Stimulated activated CD4-positive, alpha-beta T cell treated with anti-CD3 and anti-CD28 coated beads, Interleukin-12 subunit alpha, Interleukin-12 subunit beta, amount 100 ng/mL, for 24 hours (primary cell): ENCODE data around the gene LSR.
"Not testable (repeated sequence)": the region's sequence is repeated elsewhere in the genome, so short reads cannot be mapped to it uniquely, and the experiment has no call there.

Source experiments
- DNase-seq, 2 experiments: peaks; one replicate each; pipeline ENCODE4 v3.0.0-alpha.2; 2020; ENCODE audit warnings: low read depth in 2 of 2

The LSR gene

GRCh38 chr19:35267353-35267817 lies 18.6 kb downstream of the LSR start:
- peak; percentile 17 to 33 for DNase-seq

DNA sequence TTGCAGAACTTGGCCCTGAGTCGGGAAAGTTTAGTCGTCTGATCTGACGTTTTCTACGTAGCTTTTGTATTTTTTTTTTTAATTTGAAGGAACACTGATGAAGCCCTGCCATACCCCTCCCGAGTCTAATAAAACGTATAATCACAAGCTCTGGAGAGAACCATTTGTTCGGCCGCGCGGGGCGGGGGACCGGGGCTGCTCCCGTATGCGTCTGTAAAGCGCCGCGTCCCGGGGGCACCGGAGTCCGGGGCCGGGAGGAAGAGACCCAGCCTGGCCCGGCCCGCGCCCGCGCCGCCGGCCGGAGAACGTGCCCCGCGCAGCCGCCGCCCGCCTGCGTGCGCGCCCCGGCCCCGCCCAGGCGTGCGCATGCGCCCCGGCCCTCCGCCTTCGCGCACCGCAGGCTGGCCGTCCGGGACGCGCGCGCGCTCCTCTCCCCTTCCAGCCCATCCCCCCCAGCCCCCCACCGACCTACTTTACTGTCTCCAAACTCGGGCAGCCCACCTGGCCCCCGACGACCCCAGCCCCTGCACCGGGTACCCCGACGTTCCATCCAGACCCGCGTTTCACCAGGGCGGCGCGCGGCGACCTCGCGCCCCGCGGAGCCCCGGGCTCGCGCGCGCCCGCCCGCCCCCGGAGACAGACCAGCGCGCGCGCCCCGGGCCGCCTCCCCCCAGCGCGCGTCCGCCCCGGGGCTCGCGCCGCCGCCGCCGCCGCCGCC lies 19.2 kb downstream of the LSR start:
- peak; percentile 42 to 50 for DNase-seq

DNA sequence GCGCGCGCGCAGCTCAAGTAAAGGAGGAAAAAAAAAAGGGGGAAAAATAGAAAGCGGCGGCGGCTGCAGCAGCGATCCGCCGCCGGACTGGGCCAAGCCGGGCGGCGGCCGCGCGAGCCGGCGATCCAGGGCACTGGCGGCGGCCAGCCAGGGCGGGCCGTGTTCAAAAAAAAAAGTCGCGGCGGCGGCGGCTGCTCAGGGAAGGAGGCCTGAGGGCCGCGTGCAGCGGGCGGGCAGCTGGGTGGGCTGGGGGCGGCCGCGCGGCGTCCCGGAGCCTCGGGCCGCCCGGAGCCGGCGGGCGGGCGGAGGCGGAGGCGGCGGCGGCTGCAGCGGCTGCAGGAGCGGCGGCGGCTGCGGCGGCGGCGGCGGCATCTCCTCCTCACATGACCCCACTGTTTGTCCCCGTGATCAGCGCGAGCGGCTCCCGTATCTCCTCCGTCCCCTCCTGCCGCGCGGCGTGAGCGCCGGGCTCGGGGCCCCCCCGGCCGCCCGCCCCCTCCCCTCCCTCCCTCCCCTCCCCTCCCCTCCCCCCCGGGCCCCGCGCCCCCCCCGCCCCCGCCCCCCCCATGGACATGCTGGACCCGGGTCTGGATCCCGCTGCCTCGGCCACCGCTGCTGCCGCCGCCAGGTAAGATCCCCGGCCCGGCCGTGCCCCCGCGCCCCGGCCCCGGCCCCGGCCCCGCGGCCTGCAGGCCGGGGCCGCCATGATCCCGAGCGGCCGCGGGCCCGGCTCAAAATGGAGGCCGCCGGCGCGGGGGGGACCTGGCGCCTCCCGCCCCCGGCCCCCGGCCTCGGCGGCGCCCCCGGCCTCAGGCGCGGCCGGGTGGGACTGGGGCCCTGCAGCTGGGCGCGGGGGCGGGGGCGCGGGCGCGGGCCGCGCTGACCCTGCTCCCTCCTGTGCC lies 20.0 kb downstream of the LSR start, which contains the start of gene USF2:
USF2 (plus strand) TSS at position 427 of the 902 bp plus-strand sequence; CDS start at position 567, 140 bp downstream.
- peak; percentile 23 to 55 for DNase-seq

DNA sequence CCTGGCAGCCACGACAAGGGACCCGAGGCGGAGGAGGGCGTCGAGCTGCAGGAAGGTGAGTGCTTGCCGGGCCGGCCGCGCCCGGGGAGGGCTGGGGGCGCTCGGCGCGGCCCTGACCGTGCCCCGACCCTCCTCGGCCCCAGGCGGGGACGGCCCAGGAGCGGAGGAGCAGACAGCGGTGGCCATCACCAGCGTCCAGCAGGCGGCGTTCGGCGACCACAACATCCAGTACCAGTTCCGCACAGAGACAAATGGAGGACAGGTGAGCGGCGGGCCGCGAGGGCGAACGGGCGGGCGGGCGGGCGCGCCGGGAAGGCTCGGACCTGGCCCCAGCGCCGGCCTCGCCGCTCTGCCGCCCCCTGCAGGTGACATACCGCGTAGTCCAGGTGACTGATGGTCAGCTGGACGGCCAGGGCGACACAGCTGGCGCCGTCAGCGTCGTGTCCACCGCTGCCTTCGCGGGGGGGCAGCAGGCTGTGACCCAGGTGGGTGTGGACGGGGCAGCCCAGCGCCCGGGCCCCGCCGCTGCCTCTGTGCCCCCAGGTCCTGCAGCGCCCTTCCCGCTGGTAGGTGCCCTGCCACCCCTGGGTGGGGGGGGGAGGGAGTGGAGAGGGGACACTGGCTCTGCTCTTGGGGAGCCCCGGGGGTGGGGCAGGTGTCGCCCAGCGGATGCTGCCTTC lies 20.8 kb downstream of the LSR start:
- peak; percentile 46 to 63 for DNase-seq

GRCh38 chr19:35270381-35270811 lies 21.6 kb downstream of the LSR start:
- no peak for DNase-seq

DNA sequence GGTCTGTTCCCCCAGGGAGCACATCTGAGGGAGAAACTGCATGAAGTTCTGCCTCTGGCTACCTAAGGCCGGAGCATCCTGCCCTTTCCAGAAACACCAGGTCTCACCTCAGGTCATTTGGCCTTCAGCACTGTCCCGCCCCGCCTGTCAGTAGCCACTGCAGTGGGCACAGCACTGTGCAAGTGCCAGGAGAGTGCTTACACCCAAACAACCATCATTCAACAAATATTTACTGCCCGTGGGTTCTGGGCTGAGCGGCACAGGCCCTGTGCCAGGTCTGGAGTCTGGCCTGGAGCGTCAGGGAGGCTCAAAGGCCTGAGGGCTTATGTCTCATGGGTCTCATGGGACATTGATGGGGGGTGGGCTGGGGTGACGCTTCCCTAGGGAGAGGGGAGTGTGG lies 22.7 kb downstream of the LSR start:
- no peak for DNase-seq

- DNase-seq, result no peak
Observed at GRCh38 chr19:35272122-35272719, 23.4 kb downstream of the LSR start.

DNA sequence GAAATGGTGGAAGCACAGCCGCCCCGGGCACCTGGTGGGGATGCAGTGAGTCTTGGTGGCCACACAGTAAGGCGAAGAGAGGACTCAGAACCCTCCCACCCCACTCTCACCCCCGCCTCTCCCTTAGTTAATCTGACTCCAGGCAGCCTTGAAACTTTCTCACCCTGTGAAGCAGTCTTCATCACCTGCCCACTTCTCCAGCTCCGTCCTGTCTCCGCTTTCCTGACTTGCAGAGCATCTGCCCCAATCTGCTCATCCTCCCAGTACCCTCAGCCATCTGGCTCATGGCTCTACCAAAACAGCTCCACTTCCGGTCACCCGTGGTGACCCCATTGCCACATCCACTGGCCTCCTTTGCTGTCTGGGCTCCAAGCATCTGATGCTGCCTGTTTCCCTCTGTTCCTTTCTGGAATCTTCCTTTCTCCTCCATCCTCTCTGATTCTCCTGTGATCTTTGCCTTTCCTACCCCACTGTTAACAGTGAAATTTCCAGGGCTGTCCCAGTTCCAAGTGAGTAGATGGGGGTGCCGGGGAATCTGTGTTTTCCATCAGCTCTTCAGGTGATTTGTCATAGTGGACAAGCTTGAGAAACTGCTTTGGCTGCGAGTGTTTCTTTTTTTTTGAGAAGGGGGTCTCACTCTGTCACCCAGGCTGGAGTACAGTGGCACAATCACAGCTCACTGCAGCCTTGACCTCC lies 24.3 kb downstream of the LSR start:
- DNase-seq, result no peak

DNA sequence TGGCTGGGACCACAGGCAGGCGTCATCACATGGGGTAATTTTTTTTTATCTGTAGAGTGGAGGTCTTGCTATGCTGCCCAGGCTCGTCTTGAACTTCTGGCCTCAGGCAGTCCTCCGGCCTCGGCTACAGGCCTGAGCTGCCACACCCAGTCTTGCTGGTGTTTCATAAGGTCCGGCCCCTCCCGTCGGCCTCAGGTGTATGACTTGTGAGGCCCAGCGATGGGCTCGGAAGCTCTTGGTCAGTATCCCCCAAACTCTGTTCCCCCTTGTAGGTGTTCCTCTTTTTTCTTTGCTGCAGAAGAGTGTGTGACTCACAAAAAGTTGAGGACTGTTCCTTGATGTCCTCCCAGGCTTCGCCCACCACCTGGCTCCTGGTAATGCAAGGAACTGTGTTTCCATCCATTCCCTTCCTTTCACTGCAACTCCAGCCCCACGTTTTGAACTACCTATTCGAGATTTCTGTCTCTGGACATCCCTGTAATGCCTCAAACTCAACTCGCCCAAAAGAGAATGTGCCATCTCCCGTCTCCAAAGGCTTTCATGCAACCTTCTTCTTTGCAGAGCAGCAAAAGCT lies 25.0 kb downstream of the LSR start:
- no peak for DNase-seq

DNA sequence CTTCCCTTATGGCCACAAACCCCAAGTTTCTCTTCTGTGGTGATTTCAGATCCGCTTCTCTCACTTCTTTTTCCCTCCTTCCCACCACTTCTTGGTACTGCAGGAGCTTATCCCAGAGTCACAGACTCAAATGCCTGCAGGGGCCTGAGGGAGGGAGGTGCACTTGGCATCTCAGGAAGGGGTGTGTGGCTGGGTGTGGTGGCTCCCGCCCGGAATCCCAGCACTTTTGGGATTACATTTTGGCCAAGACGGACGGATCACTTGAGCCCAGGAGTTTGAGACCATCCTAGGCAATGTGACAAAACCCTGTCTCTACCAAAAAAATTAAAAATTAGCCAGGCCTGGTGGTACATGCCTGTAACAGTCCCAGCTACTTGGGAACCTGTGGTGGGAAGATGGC lies 25.5 kb downstream of the LSR start:
- no peak for DNase-seq

DNA sequence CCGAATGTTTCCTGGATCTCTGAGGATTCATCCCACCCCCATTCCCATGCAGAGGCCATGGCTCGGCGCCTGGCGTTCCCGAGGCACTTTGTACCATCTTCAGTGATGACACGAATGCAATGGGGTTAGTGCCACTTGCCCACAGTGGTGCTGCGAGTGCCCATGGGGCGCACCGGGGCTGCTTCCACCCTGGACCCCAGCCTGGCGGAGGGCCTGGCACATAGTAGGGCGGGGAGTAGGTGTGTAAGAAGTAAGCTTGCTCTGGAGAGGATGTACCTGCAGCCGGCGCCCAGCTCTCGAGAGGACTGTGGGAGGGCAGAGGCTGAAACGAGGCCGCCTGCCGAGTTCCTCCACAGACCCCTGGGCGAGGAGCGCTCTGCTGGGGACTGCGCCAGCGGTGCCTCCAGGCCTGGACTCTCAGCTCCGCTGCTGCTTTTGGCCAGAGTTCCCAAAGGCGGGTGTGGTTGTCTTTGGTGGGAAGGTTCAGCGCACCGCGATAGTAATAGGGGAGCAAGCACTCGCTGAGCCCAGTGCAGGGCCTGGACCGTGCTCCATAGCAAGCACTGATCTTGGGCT lies 28.0 kb downstream of the LSR start:
- no peak for DNase-seq

DNA sequence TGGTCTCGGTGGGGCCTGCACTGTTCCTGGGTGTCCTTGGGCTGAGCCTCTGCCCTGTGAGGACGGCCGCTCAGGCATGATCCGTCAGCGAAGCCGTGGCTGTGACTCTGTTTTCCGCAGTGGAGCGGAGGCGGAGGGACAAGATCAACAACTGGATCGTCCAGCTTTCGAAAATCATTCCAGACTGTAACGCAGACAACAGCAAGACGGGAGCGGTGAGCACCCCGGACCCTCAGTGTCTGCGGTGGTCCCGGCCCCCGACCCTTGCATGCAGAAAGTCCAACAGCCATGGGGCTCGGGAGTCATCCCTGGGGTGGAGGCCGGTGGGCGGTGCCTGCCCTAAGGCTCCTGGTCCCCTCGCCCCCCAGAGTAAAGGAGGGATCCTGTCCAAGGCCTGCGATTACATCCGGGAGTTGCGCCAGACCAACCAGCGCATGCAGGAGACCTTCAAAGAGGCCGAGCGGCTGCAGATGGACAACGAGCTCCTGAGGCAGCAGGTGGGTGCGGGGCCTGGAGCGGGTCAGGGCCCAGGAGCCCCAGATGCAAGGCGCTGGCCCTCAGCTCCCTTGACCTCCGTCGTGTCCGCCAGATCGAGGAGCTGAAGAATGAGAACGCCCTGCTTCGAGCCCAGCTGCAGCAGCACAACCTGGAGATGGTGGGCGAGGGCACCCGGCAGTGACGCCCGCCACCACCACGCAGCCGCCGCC lies 29.9 kb downstream of the LSR start:
- no peak for DNase-seq

DNA sequence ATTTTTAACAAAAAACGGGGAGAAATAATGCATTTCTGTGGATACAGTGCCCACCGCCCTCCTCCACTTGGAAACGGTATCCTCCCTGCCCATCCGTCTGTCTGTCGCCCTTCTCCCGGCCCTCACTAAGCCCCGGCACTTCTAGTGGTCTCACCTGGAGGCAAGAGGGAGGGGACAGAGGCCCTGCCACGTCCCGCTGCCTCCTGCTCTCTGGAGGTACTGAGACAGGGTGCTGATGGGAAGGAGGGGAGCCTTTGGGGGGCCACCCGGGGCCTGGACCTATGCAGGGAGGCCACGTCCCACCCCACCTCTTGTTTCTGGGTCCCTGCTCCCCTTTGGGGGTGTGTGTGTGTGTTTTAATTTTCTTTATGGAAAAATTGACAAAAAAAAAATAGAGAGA lies 30.6 kb downstream of the LSR start:
- DNase-seq, result no peak

DNA sequence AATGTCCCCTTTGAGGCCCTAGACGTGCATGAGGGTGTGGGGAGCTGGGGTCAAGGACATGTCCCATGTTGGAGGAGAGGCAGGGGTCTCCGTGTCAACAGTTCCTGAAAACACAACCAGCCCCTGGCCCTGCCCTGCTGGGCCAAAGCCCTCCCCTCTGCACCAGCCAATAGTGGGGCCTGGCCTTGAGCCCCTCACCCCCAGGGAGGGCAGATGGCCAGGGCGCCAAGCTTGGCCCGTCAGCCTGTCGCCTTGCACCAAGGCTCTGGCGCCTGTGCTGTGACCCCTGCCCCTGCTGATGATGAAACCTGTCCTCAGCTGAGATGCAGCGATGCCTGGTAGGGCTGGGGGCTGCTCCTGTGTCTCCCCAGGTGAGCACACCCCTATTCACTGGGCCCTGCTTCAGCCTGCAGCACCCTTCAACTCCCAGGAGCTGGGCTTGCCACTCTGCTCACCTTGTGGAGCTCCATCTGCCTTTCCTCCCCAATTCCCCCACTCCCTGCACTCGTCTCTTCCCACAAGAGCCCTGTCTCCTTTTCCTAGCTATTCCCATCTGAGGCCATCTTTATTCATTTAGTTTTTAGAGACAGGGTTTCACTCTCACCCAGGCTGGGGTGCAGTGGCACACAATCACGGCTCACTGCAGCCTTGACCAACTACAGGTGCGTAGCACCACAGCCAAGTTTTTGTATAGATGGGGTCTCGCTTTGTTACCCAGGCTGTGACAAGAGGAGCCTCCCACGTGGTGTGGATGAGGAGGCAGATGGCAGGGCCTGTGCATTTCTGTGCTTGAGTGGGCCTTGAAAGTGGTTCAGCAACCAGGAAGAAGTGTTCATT lies 31.4 kb downstream of the LSR start:
- DNase-seq, result no peak

DNA sequence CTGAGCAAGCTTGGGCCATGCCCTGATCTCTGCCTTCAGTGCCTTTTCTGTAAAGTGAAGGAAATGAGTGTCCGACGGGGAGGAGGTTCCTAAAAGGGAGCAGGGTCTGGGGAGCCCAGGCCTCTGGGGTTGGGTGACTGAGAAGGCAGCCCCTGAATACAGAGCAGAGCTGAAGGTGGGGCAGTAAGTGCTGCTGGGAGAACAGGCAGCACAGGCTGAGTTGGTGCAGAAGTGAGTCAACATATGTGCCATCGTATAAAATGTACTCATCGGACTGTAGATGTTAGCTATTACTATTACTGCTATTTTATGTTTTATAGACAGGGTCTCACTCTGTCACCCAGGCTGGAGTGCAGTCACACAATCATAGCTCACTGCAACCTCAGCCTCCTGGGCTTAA lies 32.5 kb downstream of the LSR start:
- no peak for DNase-seq

- DNase-seq, result no peak
Observed at GRCh38 chr19:35284153-35285094, 35.6 kb downstream of the LSR start.

- DNase-seq, result no peak
Observed at GRCh38 chr19:35285095-35285449, 36.3 kb downstream of the LSR start.

GRCh38 chr19:35285465-35285864 lies 36.7 kb downstream of the LSR start:
- DNase-seq, result not testable (repeated sequence)
